Forelimb muscle (tissue), 1 donor: ENCODE measurements around the gene STK33. TPM values are rescaled to one million over a fixed set of nuclear protein-coding genes. Genes with fewer than 3 reads are reported as not detected.
"Not testable (repeated sequence)": the region's sequence is repeated elsewhere in the genome, so short reads cannot be mapped to it uniquely, and the experiment has no call there.

ENCODE experiments used
- DNase-seq: peaks from one replicate; pipeline ENCODE4 v3.0.0-alpha.2; 2013; ENCODE audit warnings: low read depth
- polyA plus RNA-seq: library from polyadenylated mRNA; unstranded; fragments of 120-200 nt; gene quantifications from one replicate; pipeline ENCODE4 v1.2.1, GENCODE V29; 2013; ENCODE audit not compliant: insufficient read length

STK33 gene
- polyA plus RNA-seq, 1 donor = 3.7 TPM

- no peak for DNase-seq
Measured at GRCh38 chr11:8543278-8543677, 50.8 kb downstream of the STK33 start.

- no peak for DNase-seq
Measured at GRCh38 chr11:8541448-8541847, 52.6 kb downstream of the STK33 start.

- DNase-seq = no peak
Measured at GRCh38 chr11:8533332-8533731, 60.7 kb downstream of the STK33 start.

- DNase-seq = no peak
Measured at GRCh38 chr11:8532475-8532874, 61.6 kb downstream of the STK33 start.

GRCh38 chr11:8531982-8532381, 62.0 kb downstream of the STK33 start:
- no peak for DNase-seq

GRCh38 chr11:8531312-8531711, 62.7 kb downstream of the STK33 start:
- peak; percentile 13 for DNase-seq

- no peak for DNase-seq
Measured at GRCh38 chr11:8527939-8528338, 66.1 kb downstream of the STK33 start.

GRCh38 chr11:8523396-8523795, 70.6 kb downstream of the STK33 start:
- no peak for DNase-seq

GRCh38 chr11:8512547-8512946, 81.5 kb downstream of the STK33 start:
- DNase-seq = no peak

GRCh38 chr11:8503910-8504364, 90.1 kb downstream of the STK33 start:
- no peak for DNase-seq

- no peak for DNase-seq
Measured at GRCh38 chr11:8501836-8502235, 92.2 kb downstream of the STK33 start.

GRCh38 chr11:8488395-8488794, 105.6 kb downstream of the STK33 start:
- no peak for DNase-seq

- no peak for DNase-seq
Measured at GRCh38 chr11:8487261-8487660, 106.8 kb downstream of the STK33 start.

GRCh38 chr11:8484251-8484650, 109.8 kb downstream of the STK33 start:
- DNase-seq = no peak

GRCh38 chr11:8480858-8481257, 113.2 kb downstream of the STK33 start:
- no peak for DNase-seq

- no peak for DNase-seq
Measured at GRCh38 chr11:8477680-8478079, 116.3 kb downstream of the STK33 start.

GRCh38 chr11:8477151-8477550, 116.9 kb downstream of the STK33 start:
- no peak for DNase-seq

GRCh38 chr11:8467806-8468205, 126.2 kb downstream of the STK33 start:
- DNase-seq = not testable (repeated sequence)

- DNase-seq = not testable (repeated sequence)
Measured at GRCh38 chr11:8467356-8467755, 126.7 kb downstream of the STK33 start.

- not testable (repeated sequence) for DNase-seq
Measured at GRCh38 chr11:8466884-8467283, 127.1 kb downstream of the STK33 start.

- DNase-seq = no peak
Measured at GRCh38 chr11:8459711-8460399, 134.2 kb downstream of the STK33 start.

GRCh38 chr11:8442301-8442700, 151.7 kb downstream of the STK33 start:
- no peak for DNase-seq

- no peak for DNase-seq
Measured at GRCh38 chr11:8440649-8441048, 153.4 kb downstream of the STK33 start.

- DNase-seq = no peak
Measured at GRCh38 chr11:8429483-8429882, 164.5 kb downstream of the STK33 start.
